ENCODE results near the gene LIG3. TPM values are rescaled to one million over a fixed set of nuclear protein-coding genes. Genes with fewer than 3 reads are reported as not detected.
"Not testable (repeated sequence)": the region's sequence is repeated elsewhere in the genome, so short reads cannot be mapped to it uniquely, and the experiment has no call there.

The LIG3 gene
- total RNA-seq, 1 donor from 2014 or later = 44.7 TPM

- peaks cover 31% of the 10 kb centered on the region for H3K4me1 Mint-ChIP-seq (ENCODE audit: unreplicated experiment)
- peak; percentile 93 for DNase-seq (ENCODE audit: extremely low spot score, unreplicated experiment)
- peak overlapping the region; percentile 96 for H3K27ac Mint-ChIP-seq (ENCODE audit: unreplicated experiment)
- no peaks in the 10 kb centered on the region for H3K9me3 Mint-ChIP-seq (ENCODE audit: unreplicated experiment)
- H3K4me3 Mint-ChIP-seq (ENCODE audit: unreplicated experiment) = peak overlapping the region; percentile 52
- TF ChIP-seq CTCF (IDR thresholded peaks at IDR 0.05) = peak; percentile 53
- H3K27me3 Mint-ChIP-seq (ENCODE audit: unreplicated experiment) = no peaks in the 10 kb centered on the region
- H3K36me3 Mint-ChIP-seq (ENCODE audit: unreplicated experiment) = peaks cover 17% of the 10 kb centered on the region
Observed at GRCh38 chr17:35022536-35023063, 42.3 kb downstream of the LIG3 start.

GRCh38 chr17:35023538-35023937 is 43.2 kb downstream of the LIG3 start:
- peaks cover 34% of the 10 kb centered on the region for H3K4me1 Mint-ChIP-seq (ENCODE audit: unreplicated experiment)
- no peak overlapping the region for H3K4me3 Mint-ChIP-seq (ENCODE audit: unreplicated experiment)
- H3K36me3 Mint-ChIP-seq (ENCODE audit: unreplicated experiment) = peaks cover 14% of the 10 kb centered on the region
- H3K27me3 Mint-ChIP-seq (ENCODE audit: unreplicated experiment) = no peaks in the 10 kb centered on the region
- H3K27ac Mint-ChIP-seq (ENCODE audit: unreplicated experiment) = peak overlapping the region; percentile 96
- H3K9me3 Mint-ChIP-seq (ENCODE audit: unreplicated experiment) = no peaks in the 10 kb centered on the region
- no peak for DNase-seq (ENCODE audit: extremely low spot score, unreplicated experiment)
- TF ChIP-seq CTCF (IDR thresholded peaks at IDR 0.05) = no peak

- peaks cover 39% of the 10 kb centered on the region for H3K4me1 Mint-ChIP-seq (ENCODE audit: unreplicated experiment)
- H3K36me3 Mint-ChIP-seq (ENCODE audit: unreplicated experiment) = peaks cover 11% of the 10 kb centered on the region
- no peaks in the 10 kb centered on the region for H3K27me3 Mint-ChIP-seq (ENCODE audit: unreplicated experiment)
- H3K27ac Mint-ChIP-seq (ENCODE audit: unreplicated experiment) = no peak overlapping the region
- no peak overlapping the region for H3K4me3 Mint-ChIP-seq (ENCODE audit: unreplicated experiment)
- TF ChIP-seq CTCF (IDR thresholded peaks at IDR 0.05) = no peak
- no peak for DNase-seq (ENCODE audit: extremely low spot score, unreplicated experiment)
- no peaks in the 10 kb centered on the region for H3K9me3 Mint-ChIP-seq (ENCODE audit: unreplicated experiment)
Observed at GRCh38 chr17:35025541-35025940, 45.2 kb downstream of the LIG3 start.

- H3K27me3 Mint-ChIP-seq (ENCODE audit: unreplicated experiment); H3K4me3 Mint-ChIP-seq (ENCODE audit: unreplicated experiment); H3K9me3 Mint-ChIP-seq (ENCODE audit: unreplicated experiment); DNase-seq (ENCODE audit: extremely low spot score, unreplicated experiment): not testable (repeated sequence)
- Mint-ChIP-seq H3K36me3 (ENCODE audit: unreplicated experiment) (peaks cover 11% of the 10 kb centered on the region), H3K27ac (ENCODE audit: unreplicated experiment) (peak overlapping the region; percentile 35), H3K4me1 (ENCODE audit: unreplicated experiment) (peaks cover 17% of the 10 kb centered on the region)
Observed at GRCh38 chr17:35028097-35028496, 47.8 kb downstream of the LIG3 start.

- Mint-ChIP-seq H3K27me3 (ENCODE audit: unreplicated experiment) (no peaks in the 10 kb centered on the region), H3K9me3 (ENCODE audit: unreplicated experiment) (no peaks in the 10 kb centered on the region), H3K27ac (ENCODE audit: unreplicated experiment) (peak overlapping the region; percentile 35), H3K36me3 (ENCODE audit: unreplicated experiment) (peaks cover 11% of the 10 kb centered on the region), H3K4me3 (ENCODE audit: unreplicated experiment) (no peak overlapping the region), H3K4me1 (ENCODE audit: unreplicated experiment) (peaks cover 11% of the 10 kb centered on the region)
- DNase-seq (ENCODE audit: extremely low spot score, unreplicated experiment) = no peak
- no peak for TF ChIP-seq CTCF (IDR thresholded peaks at IDR 0.05)
Observed at GRCh38 chr17:35028531-35029262, 48.4 kb downstream of the LIG3 start.
